Ammon's horn (tissue), 1 donor: ENCODE measurements around the gene ST6GALNAC4.

Experiments
- DNase-seq: peaks from one replicate; pipeline ENCODE4 v3.0.0-alpha.2; 2016; ENCODE audit warnings: low spot score

ST6GALNAC4 gene

GRCh38 chr9:127912296-127912695, 4.5 kb downstream of the ST6GALNAC4 start:
- no peak for DNase-seq

GRCh38 chr9:127910613-127911205, 6.1 kb downstream of the ST6GALNAC4 start:
- DNase-seq = peak; percentile 47

DNA sequence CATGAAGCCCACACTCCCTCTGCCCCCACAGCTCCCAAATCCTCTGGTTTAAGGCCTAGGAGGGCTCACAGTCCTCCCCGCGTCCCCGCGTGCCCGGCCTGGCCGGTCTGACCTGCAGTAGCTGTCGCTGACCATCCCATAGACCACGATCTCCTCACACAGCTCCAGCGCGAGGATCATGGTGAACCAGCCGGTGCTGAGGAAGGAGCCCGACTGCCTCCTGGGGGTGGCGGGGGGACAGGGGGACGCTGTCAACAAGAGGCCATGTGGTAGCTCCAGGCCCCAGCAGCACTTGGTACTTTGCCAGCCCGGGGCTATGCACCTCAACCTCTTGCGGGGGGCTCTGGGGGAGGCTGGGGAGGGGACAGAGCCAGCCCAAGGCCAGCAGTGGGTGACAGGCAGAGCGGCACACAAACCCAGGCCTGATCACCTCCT, 7.0 kb downstream of the ST6GALNAC4 start:
- no peak for DNase-seq

DNA sequence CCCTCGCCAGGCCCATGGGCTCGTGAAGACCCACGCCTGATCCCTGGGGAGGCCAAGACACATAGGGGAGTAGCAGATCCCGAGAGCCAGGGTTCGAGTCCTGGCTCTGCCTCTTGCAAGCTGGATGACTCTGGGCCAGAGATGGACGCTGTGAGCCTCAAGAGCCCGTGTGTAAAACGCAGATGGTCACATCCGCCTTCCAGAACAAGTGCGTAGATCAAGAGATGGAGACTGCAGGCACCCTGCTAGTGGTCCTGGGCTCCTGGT, 8.2 kb downstream of the ST6GALNAC4 start:
- no peak for DNase-seq

DNA sequence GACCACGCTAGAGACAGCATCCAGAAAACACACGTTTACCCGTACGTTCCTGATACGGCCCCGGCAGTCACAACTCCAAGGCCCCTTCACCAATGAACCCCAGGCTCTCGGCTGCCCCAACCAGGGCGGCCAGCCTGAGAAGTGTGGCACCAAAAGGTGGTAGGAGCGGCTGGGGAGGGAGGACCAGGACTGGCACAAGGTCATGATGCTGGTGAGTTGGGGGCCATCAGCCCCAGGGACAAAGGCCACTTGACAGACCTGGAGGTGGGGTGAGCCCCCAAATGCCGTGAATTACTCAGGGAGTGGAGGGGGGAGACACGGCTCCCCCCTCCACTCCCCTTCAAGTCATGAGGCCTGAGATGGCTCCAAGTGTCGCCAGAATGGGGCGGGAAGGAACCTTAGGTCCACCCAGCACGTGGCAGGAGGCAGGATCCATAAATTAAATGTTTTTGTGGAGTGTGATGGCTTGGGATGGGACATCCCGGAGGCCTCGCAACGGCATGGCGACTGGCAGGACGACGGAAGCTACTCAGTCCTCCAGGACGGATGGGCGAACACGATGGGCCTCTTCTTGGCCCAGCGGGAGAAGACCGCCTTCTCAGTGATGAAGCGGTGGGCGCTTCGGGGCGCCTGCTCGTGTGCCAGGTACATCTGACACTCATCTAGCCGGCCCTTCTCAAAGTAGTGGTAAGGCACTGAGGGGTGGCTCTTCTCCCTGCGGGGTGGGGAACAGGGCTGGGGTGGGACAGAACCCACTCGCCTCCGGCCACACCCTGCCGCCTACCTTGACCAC, 8.8 kb downstream of the ST6GALNAC4 start:
- no peak for DNase-seq

DNA sequence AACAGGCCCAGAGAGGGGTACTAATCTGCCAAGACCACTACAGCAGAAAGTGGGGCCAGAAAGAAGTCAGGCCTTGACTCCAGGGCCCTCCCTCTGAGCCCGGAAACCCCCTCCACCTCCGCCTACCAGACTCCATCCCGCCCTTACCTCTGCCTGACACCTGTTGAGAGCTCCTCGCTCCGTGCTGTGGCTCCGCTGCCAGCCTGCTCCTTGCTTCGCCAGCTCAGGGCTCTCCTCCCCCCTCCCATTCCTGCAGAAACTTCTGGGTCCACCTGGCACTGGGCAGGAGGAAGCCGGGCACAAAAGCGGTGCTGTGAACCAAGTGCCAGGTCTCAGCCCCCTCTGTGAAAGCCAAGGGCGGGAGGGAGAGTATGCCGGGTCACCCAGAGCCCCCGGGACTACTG, 11.1 kb downstream of the ST6GALNAC4 start:
- peak; percentile 66 for DNase-seq

DNA sequence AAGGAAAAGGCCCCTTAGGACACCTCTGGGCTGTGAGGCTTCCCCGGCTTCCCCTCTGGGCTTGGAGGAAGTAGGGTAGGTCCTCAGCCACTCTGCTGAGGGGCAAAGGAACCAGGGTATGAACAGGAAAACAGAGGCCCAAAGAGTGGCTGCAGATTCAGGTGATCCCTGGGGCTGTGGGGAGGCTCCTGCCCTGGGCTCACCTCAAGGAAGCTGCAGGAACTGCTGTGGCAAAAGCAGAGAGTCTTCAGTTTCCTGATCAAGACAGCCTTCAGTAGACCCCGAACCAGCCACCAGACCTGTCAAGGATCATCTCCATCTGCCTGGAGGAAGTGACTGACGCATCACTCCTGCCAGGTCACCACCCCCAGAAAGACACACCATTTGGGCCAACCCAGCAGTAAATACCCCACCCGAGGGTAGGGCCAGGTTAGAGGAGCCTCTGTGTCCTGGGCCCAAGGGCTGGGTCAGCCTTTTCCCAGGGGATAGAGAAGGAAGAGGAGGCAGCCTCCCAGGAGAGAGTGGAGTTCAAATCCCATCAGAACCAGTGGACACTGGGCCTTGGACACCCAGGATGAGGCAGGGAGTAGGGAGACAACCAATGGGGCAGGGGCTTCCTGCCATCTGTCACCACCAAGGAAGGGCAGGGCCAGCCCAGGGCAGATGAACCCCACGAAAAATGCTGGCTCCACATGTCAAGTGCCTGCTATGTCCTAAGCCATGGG, 11.7 kb downstream of the ST6GALNAC4 start:
- DNase-seq = no peak

- DNase-seq = no peak
Observed at GRCh38 chr9:127904561-127905003, 12.3 kb downstream of the ST6GALNAC4 start.

GRCh38 chr9:127903557-127904475, 13.0 kb downstream of the ST6GALNAC4 start:
- DNase-seq = no peak

DNA sequence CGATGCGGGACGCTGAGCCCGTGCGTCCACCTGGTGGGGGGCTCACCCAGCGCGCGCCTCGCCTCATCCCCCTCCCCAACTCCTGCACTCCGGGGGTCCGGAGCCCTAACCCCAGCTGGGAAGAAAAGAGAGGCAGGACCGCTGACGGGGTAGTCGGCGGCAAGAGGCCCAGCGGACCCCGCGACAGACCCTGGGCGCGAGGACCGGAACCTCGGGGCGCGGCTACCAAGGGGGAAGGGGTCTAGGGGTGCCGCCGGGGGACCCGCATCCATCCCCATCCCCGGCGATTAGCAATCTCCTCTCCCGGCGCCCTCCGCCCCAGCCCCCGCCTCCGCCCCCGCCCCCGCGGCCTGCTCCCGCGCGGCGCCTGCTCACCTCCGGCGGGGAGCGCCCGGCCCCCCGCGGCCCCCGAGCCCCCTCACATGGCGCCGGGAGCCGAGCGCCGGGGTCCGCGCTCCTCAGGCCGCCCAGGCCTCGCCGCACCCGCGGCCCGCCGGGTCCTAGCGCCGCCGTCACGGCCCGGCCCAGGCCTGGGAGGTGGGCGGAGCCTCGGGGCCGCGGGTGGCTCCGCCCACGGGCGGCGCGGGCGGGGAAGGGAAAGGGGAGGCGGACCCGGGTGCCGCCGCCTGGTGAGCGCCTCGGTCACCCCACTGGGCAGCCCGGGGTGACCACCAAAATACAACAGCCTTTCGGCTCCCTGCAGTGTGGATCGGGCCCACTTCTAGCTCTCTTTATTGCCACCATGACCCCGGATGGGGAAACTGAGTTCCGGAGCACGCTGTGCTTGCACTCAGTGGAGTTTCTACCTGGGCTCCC, 17.5 kb downstream of the ST6GALNAC4 start, which contains the start of gene ST6GALNAC6:
Gene ST6GALNAC6, minus strand, starts transcription at position 476 of the 816 bp plus-strand sequence. CDS start 1,622 bp downstream, outside the sequence.
- peak; percentile 78 for DNase-seq

DNA sequence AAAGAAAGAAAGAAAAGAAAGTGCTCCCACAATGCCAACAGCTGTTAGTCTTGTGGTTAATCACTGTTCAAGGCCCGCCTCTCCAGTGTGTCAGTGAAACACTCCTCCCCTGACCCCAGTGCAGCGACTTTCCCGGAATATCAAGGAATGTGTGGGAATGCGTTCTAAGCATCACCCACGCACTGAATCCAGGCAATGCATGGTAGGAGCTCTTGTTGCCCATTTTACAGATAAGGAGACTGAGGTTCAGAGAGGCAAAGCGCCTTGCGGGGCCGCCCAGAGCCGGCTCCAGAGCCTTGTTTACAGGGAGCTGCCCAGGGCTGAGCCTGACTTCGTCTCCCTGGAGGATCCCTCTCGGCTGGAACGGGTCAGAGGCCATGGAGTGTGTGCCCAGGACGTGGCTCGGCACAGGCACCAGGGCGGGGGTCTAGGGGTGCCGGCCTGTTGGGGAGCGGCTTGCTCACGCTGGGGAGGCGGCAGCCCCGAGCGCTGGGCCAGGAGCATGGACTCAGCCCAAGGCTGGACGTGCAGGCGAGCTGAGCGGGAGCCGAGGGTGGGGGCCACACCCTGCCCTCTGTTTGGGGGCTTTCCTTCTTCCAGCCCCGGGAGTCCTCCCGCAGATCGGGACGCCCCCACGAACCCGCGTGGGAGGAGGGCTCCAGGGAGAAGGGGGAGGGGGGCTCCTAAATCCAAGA, 18.3 kb downstream of the ST6GALNAC4 start:
- DNase-seq = no peak

DNA sequence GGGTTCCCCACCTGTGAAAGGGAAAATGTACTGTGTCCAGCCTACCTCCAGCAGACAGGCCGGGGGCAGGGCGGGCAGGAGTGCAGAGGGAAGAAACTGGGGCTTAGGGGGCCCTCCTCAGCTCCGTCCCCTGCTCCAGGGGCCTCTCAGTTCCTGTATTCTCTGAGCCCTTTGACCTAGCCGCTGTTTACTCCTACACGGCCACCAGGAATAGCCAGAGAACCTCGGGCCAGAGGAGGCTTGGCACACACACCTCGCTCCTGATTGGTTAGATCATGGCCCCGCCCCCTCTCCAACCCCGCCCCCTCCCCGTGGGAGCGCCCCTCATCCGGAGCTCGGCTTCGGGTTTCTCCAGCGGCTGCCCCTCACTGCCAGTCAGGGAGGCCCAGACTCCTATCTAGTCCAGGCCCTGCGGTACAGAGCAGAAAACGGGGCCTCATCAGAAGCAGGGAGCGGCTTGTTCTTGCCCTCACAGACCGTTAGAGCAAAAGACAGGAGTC, 19.6 kb downstream of the ST6GALNAC4 start:
- DNase-seq = peak; percentile 87

GRCh38 chr9:127896395-127897192, 20.2 kb downstream of the ST6GALNAC4 start:
- no peak for DNase-seq

GRCh38 chr9:127895811-127896210, 21.0 kb downstream of the ST6GALNAC4 start:
- DNase-seq = no peak

GRCh38 chr9:127893392-127893791, 23.4 kb downstream of the ST6GALNAC4 start:
- DNase-seq = peak; percentile 63

GRCh38 chr9:127892831-127893230, 24.0 kb downstream of the ST6GALNAC4 start:
- no peak for DNase-seq

DNA sequence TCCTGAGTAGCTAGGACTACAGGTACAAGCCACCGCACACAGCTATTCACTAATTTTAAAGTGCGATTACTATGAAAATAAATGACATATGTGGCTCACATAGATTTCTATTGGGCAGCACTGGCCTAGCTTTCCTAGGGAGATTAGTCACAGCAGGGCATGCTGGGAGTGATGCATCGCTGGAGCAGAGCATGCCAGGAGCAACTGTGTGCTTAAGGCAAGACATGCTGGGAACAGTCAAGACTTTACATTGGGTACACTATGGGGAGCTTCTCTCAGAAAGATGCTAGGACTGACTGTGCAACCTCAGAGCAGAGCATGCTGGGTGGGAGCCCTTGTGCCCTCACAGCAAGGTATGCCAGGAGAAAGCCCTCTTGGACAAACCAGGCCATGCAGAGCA, 26.8 kb downstream of the ST6GALNAC4 start:
- no peak for DNase-seq

GRCh38 chr9:127887792-127888191, 29.0 kb downstream of the ST6GALNAC4 start:
- no peak for DNase-seq

GRCh38 chr9:127886401-127886972, 30.4 kb downstream of the ST6GALNAC4 start:
- no peak for DNase-seq
